ENCODE measurements around the gene SMAD6.

The SMAD6 gene

DNA sequence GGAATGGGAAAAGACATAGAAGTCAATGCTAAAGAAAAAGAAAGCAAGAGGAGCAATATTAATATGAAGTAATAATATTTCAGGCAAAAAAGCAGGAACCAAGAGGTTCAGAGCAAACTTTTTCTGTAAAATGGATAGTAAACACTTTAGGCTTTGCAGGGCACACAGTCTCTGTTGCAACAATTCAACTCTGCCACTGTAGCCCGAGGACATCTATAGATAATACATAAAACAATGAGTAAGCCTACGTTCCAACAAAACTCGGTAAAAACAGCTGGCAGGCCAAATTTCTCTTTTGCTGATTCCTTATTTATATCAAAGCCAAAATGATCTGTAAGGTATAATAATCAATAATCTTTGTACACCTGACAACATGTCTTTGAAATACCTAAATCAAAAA, 56.8 kb downstream of the SMAD6 start:
- no peak for DNase-seq (ENCODE audit: low read depth in 2 of 2)

DNA sequence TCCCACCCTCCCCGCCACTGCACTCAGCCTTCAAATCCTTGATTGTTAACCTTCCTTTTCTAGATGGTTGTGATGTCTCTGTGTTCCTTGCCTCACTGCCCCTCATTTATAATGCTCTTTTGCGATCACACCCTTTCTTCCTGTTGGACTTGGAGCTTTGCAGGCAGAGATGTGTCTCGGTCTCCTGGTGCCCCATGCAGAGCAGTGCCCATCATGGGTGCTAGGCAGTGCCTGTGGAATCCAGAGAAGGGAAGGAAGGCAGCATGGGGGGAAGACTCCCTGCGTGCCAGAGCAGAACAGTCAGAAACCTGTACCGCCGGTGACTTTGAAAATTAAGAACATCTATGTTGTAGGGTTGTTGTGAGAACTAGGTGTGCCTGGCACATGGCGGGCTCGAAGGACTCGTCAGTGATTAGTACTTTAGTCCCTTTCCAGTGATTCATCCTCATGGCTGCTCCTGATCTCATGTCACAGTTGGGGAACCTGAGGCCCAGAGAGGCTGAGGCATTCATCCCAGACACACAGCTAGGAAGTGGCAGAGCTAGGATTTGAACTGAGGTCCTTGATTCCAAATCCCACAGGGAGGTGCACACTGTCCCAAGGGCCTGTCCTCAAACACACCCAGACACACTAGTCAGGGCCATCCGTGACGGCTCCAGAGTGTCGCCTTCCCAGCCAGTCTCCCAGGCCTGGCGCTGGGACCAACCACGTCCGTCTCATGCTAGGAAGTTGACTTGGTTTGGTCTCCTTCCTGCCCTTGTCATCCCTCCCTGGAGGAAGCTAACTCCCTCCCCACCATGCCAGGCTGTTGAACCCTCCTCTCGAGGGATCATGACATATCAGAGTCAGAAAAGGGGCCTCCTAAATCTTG, 58.3 kb downstream of the SMAD6 start:
- DNase-seq (ENCODE audit: low read depth in 2 of 2) = no peak

DNA sequence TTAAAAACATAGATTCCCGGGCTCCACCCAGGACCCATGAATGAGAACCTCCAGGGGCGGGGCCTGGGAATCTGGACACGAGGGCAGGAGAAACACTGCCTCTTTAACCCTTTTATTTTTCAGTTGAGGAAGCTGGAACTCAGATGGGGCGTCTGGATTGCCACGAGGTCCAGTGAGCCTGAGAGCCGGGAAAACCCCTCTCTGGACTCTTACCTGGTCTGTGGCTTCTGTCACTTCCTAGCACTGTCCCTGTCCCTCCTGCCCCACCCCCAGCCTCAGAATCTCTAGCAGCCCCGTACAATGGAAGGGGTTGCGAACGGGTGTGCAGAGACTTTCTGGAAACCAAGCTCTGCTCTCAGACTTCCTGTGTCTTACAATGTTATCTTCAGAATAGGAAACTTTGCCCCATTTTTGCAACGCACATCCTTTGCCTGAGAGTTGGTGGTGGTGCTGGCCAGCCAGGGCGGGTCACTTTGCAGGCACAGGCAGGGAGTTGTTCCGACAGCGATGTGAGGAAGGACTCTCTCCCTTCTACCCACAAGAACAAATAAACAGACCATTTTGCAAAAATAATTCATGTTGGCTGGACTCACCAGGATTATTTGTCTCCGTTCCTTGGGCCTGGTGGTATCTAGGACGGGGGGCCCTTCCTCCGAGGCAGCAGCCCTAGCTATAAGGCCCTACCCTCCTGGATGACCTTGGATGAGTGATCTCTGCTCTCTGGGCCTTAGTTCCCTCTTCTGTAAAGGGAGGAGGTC, 59.1 kb downstream of the SMAD6 start:
- no peak for DNase-seq (ENCODE audit: low read depth in 2 of 2)

DNA sequence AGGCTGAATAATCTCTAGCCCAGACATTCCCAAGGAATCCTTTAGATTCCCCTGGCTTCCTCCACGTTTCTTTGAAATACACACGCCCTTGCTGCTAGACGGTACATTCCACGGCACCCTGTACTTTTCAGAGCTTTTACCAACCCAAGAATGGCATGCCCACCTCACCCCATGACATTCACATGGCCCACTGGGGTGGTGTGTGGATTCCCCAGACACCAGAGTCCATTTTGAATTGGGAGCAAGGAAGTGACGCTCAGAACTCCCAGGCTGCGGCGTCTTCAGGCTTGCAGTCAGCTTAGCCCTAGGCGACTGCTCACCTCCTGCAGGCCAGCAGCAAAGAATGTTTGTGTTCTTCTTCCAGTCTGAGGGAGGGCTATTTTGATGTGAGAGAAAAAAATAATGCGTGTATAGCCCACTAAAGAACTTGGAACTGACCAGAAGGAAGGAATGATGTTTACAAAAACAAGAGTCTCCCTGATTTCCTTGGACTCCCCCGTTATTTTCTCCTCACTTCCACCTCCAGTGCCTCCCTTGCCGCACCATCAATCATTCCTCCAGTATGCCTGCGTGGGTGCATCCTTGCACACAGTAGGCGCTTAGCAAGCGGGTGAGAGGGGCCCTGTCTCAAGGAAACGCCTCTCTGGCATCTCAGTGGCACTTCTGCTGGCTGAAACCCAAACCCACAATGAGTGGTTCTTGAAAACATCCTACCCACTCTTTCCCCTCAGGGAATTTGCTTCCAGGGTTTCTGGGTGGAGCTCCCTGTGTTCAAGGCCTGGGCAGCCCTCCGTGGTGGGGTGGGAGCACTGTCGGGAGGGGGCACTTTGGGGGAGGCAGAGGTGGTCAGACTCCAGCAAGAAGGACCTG, 59.9 kb downstream of the SMAD6 start:
- no peak for DNase-seq (ENCODE audit: low read depth in 2 of 2)

DNA sequence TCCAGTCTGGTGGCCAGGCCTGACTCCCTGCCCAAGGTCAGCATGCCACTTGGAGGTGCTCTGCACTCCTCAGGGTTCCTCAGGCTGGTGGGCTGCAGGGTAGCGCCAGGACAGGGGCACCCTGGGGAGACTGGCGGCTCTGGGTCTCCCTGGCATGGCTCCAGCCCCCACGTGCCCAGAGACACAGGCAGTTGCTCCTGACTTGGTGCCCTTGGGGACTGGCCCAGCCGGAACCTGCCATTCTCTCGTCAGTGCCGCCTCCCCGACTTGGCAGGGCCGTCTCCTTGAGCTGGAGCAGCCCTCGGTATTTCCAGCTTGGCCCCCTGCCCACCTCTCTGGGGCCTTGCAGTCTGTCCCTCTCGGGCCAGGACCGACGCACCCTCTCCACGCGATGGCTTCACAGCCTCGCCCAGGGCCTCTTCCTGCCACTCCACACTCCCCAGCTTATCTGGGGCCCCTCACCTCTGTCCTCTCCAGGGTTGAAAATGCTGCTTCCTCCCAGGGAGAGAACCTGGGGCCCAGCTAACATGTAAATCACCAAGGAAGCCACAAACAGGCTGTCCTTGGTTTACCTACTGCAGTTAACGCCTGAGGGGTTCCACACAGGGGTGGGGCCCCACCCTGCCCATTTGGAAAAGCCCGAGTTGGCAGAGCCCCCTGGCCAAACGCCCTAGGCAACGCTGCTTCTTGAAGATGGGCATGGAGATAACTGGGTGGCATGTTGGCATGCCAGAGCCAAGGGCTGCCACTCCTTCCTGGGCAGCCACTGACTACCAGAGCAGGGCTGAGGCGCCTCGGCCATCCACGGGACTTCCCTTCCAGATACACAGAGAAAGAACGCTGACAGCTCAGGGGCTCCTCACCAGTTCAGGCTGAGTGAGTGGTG, 61.4 kb downstream of the SMAD6 start:
- DNase-seq (ENCODE audit: low read depth in 2 of 2) = no peak

DNA sequence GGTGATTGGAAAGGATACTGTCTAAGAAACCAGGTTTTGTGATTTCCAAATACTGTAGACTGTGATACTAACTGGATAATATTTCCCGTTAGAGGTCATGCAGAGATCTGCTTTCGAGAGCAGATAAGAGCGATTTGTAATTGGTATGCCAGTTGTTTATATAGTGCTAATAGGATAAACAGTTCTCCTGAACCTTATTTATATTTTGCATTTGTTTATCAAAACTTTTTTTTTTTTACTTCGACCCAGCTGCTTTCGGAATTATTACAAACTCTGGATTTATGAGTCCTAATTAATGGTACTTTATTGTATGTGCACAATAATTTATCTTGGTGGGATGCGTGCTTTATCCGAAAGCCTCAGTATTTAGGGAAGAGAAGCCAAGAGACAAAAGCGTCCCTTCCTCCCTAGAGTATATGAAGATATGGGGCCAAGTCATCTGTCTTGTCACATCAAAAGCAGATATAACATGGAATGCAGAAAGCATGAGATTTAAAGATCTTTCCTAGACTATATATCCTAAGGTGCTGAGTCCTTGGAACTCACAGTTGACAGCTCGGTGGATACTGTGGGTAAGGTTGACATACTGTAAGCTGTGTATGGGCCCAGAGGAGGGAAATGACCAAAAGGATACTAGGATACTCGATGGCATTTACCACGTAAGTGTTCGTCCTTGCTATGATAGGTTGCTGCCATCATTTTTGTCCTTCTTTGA, 62.2 kb downstream of the SMAD6 start:
- no peak for DNase-seq (ENCODE audit: low read depth in 2 of 2)

DNA sequence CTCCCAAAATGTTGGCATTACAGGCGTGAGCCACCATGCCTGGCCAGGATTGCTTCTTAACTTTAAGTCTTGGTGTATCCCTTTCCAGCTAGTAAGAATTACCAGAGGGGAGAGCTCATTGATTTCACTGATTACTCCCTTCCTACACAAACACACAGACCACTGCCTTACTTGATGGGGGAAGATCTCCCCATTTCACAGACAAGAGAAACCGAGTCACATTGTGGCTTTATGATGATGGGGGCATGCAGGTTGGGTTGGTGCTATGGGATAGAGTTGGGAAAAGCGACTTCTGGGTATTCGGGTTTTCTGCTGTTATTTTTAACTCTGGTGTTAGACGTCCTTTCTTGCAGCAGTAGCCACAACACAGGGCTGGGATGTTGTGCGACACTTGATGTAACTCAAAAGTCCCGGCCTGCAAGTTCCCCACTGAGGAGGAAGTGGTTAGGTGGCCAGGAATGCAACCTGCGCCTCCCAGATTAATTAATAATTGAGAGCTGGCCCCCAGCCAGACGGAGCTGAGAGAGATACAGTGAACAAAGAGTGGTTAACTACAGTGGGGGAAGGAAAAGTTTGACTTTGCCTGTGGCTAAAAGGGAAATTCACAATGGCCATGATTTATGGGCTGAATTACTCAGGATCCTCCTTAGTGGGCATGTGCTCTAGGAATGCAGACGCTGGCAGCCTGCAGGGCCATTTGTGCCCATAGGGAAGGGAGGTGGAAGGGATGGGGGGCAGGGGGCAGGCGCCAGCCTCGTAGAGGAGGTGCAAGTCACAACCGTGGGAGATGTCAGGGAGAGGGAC, 63.6 kb downstream of the SMAD6 start:
- no peak for DNase-seq (ENCODE audit: low read depth in 2 of 2)

DNA sequence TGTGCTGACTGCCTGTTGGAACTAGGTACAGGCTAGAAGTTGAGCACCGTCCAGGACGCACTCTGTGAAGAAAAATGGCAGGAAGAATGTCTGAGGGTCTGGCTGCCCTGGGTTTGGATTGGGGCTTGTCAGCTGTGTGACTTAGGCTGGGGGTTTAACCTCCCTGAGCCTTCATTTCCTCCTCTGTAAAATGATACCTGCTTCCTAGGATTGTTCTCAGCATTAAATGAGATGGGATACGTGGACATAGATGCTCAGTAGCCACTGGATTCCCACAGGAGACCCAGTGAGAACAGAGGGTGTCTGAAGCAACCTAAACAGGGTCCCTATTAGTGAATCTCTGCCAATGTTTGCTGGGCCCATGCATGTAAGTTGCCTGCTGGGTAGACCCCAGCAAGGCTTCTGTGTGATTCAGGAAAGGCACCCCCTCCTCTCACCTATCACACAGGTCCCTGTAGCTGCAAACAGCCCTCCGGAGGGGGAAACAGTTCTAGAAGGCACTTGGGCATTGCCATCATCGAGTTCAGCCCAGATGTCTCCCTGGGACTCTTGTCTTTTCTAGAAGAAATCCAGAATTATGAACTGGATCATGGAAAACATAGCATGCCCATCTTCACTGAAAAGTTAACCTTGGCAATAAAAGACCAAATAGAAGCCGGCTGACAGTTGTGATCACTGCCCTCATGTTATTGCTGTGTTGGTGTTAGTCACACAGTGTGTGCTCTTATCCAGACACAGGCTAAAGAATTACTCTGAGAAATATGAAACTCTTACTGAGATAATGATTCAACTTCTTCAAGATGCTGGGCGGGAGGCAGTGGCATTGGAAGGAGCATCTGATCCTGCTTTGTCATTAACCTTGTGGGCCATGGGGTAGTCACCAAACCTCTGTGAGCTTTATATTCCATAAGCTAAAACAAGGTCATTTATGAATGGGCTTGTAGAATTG, 64.5 kb downstream of the SMAD6 start:
- no peak for DNase-seq (ENCODE audit: low read depth in 2 of 2)

DNA sequence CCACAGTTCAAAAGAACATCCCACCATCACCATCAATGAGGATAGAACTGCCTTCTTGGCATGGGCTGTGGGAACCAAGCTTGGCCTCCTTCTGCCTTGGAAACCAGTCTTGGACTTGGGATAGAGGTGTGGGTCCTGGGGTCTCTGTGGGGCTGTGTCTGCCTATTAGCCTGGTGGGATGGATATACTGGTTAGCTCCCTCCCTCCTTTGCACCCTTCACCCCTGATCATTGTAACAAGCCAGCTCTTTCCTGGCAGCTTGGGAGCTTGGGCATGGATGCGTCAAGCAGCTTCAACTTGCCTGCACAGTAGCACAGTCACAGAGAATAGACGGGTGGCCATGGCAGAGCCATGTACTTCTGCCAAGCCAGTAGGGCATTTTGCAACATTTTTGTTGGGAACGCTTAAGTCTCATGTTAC, 65.2 kb downstream of the SMAD6 start:
- DNase-seq (ENCODE audit: low read depth in 2 of 2) = no peak

DNA sequence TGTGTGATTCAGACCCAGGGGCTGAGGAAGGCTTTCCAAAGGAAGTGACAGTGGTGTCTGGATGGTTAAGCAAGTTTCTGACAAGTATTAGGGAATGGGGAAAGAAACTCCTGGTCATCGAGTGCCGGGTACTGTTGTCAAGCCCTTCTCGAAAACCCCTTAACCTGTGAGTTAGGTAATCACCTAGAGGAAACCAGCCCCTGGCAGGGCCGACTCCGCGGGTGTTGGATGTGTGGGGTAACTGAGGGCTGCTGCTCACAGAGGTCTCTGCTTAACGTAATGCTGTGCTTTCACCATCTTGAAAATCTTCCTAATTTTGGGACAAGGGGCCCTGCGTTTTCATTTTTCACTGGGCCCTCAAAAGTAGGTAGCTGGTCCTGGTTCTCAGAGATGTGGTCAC, 67.0 kb downstream of the SMAD6 start:
- no peak for DNase-seq (ENCODE audit: low read depth in 2 of 2)

DNA sequence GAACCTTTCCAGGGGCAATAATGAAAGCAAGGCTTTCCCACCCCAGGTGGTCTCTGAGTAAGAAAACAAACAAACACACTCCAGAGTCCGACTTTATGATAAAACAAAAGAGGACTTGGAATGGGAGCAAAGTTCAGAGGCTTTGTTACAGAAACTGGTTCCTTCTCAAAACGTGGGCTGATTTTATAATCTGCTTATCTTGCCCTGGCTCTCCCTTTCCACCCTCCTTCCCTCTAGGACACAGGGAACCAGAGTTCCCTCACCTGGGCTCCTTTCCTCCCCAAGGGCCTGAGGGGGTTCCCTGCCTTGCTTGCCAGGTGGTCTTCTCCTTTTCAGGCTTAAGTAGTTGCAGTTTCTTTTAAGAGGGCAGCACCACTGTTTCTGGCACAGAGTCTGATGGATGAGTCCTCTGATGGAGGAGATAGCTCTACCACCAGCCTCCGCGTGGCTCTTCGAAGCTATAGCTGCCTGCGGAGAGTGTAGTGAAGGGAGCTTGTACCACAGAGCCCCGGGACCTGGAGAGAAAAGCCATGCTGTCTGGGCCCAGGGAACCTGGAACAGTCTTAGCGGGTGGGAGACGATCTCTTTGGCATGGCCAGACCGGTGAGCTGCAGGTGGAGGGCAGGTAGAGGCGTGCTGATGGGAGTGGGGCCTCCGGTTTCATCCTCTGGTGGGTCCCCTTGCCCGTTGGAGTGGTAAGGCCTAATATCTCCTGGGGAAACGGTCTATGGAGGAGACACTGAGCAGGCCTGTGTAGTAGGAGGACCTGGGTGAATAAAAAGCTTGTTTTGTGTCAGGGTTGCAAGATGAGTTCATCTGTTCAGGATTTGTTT, 68.7 kb downstream of the SMAD6 start:
- no peak for DNase-seq (ENCODE audit: low read depth in 2 of 2)

DNA sequence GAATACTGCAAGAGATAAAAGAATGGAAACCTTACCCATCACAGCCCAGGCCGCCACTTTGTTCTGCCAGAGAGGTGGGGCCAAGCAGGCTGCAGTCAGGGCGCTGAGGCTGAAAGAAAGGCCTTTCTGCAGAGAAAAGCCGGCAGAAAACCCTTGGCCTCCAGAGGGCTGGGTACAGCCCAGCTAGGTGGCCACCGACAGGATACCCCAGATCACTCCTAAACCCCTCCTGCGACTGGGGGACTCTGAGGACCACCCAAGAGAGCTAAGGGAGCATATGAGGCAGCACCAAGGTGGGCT, 69.3 kb downstream of the SMAD6 start:
- no peak for DNase-seq (ENCODE audit: low read depth in 2 of 2)

DNA sequence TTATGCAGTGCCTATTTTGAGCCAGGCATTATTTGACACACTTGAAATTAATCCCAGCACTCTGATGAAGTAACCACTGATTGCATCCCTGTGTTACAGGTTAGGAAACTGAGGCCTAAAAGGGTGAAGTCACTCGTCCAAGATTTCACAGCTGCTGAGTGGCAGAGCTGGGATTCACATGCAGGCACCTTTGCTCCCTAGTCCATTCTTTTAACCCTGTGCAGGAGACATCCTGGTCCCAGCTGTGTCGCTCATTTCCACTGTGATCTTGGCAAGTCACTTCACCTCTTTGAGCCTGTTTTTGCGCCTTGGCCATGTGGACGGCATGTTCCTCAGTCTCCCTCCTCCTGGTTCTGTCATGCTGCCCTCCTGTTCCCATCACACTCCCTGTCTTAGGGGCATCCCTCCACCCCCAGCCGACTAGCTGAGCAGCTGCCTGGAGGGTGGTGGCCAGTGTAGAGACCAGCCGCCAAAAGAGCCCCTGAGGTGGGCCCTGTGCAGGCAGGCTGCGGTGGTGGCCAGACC, 70.6 kb downstream of the SMAD6 start:
- DNase-seq (ENCODE audit: low read depth in 2 of 2) = no peak

DNA sequence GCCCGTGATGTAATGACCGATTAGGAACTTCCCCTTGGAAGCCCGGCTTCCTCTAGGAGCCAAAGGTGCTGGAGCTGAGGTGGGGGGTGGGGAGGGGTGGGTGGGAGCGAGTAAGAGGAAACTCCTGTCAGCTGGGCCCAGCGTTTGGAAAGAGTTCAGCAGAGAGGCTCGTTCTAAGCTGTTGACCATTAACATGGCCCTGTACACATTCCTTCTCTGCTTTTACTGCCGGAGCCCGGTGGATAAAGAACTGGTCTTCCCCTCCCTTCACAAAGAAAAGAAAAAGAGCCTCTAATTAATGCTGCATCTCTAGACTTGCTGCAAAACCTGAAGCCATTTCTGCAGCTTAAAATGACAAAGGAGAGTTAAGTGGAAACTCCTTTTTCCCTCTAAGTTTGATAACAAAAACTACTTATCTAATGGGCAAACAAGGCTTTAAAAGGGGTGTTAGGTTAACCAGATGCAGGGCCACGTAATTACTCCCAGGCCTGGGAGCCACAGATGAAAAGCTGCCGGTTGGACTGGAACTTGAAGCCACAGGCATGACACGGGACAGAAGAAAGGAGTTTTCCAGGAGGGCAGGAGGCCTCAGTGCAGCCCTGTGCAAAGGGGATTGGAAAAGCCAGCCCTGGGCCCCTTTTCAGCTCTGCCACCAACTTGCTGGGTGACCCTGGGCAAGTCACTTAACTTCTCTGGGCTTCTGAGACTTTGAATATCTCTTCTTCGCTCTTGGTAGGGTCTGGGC, 71.3 kb downstream of the SMAD6 start:
- DNase-seq (ENCODE audit: low read depth in 2 of 2) = no peak

DNA sequence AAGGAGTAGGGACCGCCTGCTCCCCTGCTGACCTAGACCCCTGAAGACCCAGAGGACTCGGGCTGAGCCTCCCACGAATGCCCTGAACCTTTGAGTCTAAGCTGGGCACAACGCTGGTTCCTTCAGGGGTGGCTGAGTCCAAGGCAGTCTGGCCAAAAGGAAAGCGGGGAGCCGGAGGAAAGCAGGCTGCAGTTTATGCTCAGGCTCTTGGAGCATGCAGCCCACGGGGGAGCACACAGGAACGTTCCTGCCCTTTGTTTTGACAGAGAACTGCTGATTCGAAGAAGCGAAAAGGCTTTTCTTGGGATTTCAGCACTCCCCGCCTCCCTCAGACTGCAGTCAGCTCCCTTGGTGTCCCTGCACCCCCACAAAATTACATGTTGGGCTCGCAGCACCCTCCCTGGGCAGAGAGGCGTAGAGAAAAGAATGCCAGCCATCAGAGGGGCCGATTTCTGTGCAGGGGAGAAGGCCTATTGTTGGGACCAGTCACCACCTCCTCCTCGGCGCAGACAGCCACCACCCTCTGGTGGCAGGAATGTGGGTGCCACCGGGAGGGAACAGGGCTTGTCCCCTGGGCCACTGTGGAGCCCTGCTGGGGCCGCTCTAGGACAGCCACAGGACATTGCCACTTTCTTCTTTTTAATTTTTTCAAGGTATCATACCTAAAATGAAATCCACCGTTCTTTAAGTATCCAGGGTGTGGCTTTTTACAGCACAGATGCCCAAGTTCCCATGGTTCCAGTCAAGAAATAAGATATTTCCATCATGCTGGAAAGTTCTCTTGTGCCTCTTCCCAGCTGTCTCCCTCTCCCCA, 72.2 kb downstream of the SMAD6 start:
- peak; percentile 7 to 34 for DNase-seq (ENCODE audit: low read depth in 2 of 2)

All from stimulated activated CD4-positive, alpha-beta T cell treated with anti-CD3 and anti-CD28 coated beads, Interleukin-15, amount 100 ng/mL, for 48 hours (primary cell).